Heart right ventricle (tissue), 16 donors: ENCODE measurements around the gene GFER. TPM values are rescaled to one million over a fixed set of nuclear protein-coding genes. Genes with fewer than 3 reads are reported as not detected.

Source experiments
- ATAC-seq, 8 donors: fragments of 200-7000 bp; cut with Tn5 transposase; one replicate each; pipeline ENCODE4 v1.9.1; 2020; ENCODE audit warnings: mild to moderate bottlenecking in 8 of 8, moderate library complexity in 8 of 8, moderate number of reproducible peaks in 1 of 8
- DNase-seq, 2 donors: peaks; one replicate each; pipeline ENCODE4 v3.0.0-alpha.2; 2020
- H3K27ac ChIP-seq, 10 donors: fragments of 200-600 bp; sonication (generic) in 2 of 10; one replicate each; pipeline versions ENCODE4 v1.5.0 to v1.8.0; 2020 to 2022; ENCODE audit warnings: mild to moderate bottlenecking in 3 of 10
- H3K27me3 ChIP-seq, 7 donors: fragments of 200-600 bp; one replicate each; pipeline ENCODE4 v1.8.0; 2021 to 2022; ENCODE audit warnings: mild to moderate bottlenecking in 2 of 7
- H3K36me3 ChIP-seq, 9 donors: fragments of 200-600 bp; sonication (generic) in 1 of 9; one replicate each; pipeline versions ENCODE4 v1.5.0 to v1.8.0; 2020 to 2022; ENCODE audit warnings: mild to moderate bottlenecking in 2 of 9
- H3K4me1 ChIP-seq, 9 donors: fragments of 200-600 bp; sonication (generic) in 1 of 9; one replicate each; pipeline versions ENCODE4 v1.5.0 to v1.8.0; 2020 to 2022; ENCODE audit warnings: mild to moderate bottlenecking in 4 of 9
- H3K4me3 ChIP-seq, 10 donors: fragments of 200-600 bp; sonication (generic) in 2 of 10; one replicate each; pipeline versions ENCODE4 v1.5.0 to v1.8.0; 2020 to 2022; ENCODE audit warnings: mild to moderate bottlenecking in 7 of 10, moderate library complexity in 2 of 10
- H3K9me3 ChIP-seq, 11 donors: fragments of 200-600 bp in 10 of 11; sonication (generic) in 2 of 11; one replicate each; pipeline versions ENCODE4 v1.5.0 to v1.8.0; 2013 to 2022; ENCODE audit warnings: mild to moderate bottlenecking in 2 of 11, control low read depth in 1 of 11, moderate library complexity in 1 of 11
- WGBS, 2 donors: extraction: QIAGEN DNeasy Blood & Tissue Kit; methylation state at CpG; one replicate each; pipeline ENCODE4 v1.1.7; 2013; ENCODE audit warnings: inconsistent platforms in 1 of 2; 5-methylcytosine and 5-hydroxymethylcytosine counted together
- intact Hi-C, 10 donors: fragments of 100-400 bp; cut with DNase I; formaldehyde crosslinking; loops; one replicate each; pipeline versions ENCODE4 v1.11.1 to v1.14.2; 2022
- polyA plus RNA-seq, 2 donors: library from polyadenylated mRNA; stranded (reverse); fragments of 200-250 nt; gene quantifications; one replicate each; pipeline ENCODE4 v1.2.3, GENCODE V29; 2013
- total RNA-seq, 10 donors: library from RNA; stranded (reverse); fragmentation: NEBNext Ultra II Directional in 3 of 10; extraction: Animal tissue kit (Norgen Biotek cat#: 25700) in 3 of 10; gene quantifications; one replicate each; pipeline versions ENCODE4 v1.2.1 to v1.2.4, GENCODE V29; 2021 to 2023
- TF ChIP-seq, protein P1 (sequence below), 9 donors: fragments of 200-600 bp; sonication (generic) in 2 of 9; IDR thresholded peaks; one replicate each; pipeline versions ENCODE4 v1.5.0 to v1.8.0; 2021 to 2022; ENCODE audit warnings: antibody characterized with exemption in 9 of 9, mild to moderate bottlenecking in 5 of 9, moderate library complexity in 1 of 9
- donor health status: Arrhythmogenic right ventricular cardiomyopathy.
- donor health status: ischemic (EF 13 %, LVEDD 7.1; RV severe dilation, severe dysfunction).
- donor health status: healthy with polysubstance abuse.
- donor health status: DM: no; HTN: yes; CAD: no.
- donor health status: DM: no; HTN: no; CAD: no.
- donor health status: ischemic (EF 25% LVEDD 6.9; RV normal size, moderate dysfunction).
- donor health status: ischemic (EF 25% LVEDD 5.7; RV mildly dilated, moderate dysfunction).
- donor health status: healthy.
- donor health status: DM: yes; HTN: yes; CAD: no.
- donor health status: Ischemic cardiomyopathy.
- donor health status: ischemic (EF 35%, LVEDD 5.7; RV mildly dilated, moderate dysfunction).
- donor health status: nonischemic (EF 11% LVEDD 7.7; RV severe dilation, severe dysfunction).
- donor health status: DM: yes; HTN: yes; CAD: no.
- donor health status: PGD.
- donor health status: ischemic (EF 29% LVEDD 5.4; RV normal size, mild dysfunction).
- donor health status: nonischemic (EF 23%, LVEDD 6.1; RV moderate dilation, normal function).

The GFER gene
- total and polyA plus RNA-seq, 12 donors: 14.7 to 65.6 (median 24.8) TPM

DNA sequence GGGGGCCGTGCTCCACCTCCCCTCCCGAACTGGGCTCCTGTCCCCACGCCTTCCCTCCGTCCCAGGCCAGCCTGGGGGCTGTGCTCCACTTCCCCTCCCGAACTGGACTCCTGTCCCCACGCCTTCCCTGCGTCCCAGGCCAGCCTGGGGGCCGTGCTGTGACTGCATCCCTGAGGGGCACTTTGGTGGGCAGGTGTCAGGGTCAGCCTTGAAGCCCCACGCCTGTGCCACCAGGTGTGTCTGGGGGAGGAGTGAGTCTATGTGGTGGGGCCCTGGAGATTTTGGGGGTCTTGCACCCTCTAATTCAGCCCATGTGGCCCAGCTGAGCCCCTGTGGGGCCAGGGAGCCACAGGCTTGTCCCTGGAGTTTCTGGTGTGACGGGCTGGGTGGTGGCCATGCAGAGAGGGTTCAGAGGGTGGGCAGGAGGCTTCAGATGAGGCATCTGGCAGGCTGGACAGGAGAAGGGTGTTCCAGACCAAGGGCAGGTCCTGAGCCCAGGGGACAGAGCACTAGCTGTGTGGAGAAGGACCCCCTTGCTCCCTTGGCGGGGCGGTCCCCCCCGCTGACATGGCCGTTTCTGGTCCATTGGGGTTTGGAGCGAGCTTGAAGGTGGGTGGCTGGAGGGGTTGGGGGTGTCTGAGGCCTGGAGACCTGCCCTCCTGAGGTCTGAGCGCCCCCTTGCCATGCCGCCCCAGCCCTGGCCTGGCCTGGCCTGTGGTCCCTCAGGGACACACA, 50.9 kb downstream of the GFER start:
- WGBS, 2 donors: 52 to 59% methylated on average over 15 to 16 of the region's 17 CpGs

DNA sequence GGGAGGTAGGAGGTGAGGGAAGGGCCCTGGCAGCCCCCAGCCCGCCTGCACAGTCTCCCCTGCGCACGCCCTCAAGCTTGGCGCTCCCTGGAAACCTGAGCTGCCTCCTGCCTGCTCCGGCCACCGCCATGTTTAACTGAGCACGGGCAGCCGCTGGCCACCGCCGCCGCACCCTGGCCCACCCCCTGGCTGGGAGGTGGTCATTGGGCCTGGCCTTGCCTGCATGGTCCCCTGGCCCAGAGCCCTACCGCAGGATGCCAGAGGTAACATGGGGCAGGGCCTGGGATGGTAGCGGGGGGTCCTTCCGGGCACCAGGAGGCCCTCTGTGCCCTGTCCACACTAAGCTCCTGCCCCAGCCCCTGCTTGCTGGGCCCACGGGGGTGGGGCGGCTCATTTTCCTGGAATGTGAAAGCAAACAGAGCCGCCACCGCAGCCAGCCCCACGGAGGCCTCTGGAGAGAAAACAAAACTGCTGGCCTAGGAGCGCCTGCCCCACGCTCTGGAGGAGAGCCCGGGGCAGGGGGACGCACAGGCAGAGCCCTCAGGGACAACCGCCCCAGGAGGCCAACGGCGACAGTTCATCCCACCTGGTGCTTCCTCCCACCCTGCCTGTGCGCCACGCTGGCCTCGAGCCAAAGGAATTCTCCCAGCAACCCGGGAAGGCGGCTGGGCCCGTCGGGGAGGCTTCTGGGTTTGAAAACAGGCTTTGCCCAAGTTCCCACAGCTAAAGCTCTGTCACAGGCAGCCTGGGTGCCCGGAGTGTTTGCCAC, 51.6 kb downstream of the GFER start:
- intact Hi-C loops: loop anchor here in 1 of 10 donors (10.0 kb wide), 1 partner anchor 491 kb away; no protein-coding TSS in a partner anchor
- DNase-seq: peak in 1 of 2 donors; percentile 74
- H3K27ac ChIP-seq: peak overlapping the region; percentile 83 to 96 (median 93)
- no peaks in the 10 kb centered on the region for H3K9me3 ChIP-seq
- peaks cover 0 to 59% (median 15%) of the 10 kb centered on the region in 9 donors for H3K36me3 ChIP-seq
- H3K4me3 ChIP-seq: peak overlapping the region; percentile 43 to 78 (median 61)
- no peaks in the 10 kb centered on the region for H3K27me3 ChIP-seq
- 45 to 53% methylated on average over 32 to 34 of the region's 34 CpGs for WGBS, 2 donors
- peaks cover 46 to 95% (median 86%) of the 10 kb centered on the region in 9 donors for H3K4me1 ChIP-seq
- ATAC-seq: peak in 2 of 8 donors; percentile 1
- TF ChIP-seq, protein P1, sequence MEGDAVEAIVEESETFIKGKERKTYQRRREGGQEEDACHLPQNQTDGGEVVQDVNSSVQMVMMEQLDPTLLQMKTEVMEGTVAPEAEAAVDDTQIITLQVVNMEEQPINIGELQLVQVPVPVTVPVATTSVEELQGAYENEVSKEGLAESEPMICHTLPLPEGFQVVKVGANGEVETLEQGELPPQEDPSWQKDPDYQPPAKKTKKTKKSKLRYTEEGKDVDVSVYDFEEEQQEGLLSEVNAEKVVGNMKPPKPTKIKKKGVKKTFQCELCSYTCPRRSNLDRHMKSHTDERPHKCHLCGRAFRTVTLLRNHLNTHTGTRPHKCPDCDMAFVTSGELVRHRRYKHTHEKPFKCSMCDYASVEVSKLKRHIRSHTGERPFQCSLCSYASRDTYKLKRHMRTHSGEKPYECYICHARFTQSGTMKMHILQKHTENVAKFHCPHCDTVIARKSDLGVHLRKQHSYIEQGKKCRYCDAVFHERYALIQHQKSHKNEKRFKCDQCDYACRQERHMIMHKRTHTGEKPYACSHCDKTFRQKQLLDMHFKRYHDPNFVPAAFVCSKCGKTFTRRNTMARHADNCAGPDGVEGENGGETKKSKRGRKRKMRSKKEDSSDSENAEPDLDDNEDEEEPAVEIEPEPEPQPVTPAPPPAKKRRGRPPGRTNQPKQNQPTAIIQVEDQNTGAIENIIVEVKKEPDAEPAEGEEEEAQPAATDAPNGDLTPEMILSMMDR (IDR thresholded peaks at IDR 0.05): no peak

More for the DNA sequence above, 50.9 kb downstream of the GFER start:
- Histone ChIP-seq H3K9me3 (no peaks in the 10 kb centered on the region), H3K4me1 (peaks cover 41 to 95% (median 81%) of the 10 kb centered on the region in 9 donors), H3K27me3 (no peaks in the 10 kb centered on the region), H3K4me3 (peak overlapping the region; percentile 43 to 78 (median 61)), H3K27ac (peak overlapping the region; percentile 83 to 96 (median 93)), H3K36me3 (peaks cover 0 to 66% (median 15%) of the 10 kb centered on the region in 9 donors)
- ATAC-seq (no peak), DNase-seq (peak in 1 of 2 donors; percentile 53)
- TF ChIP-seq, protein P1 (IDR thresholded peaks at IDR 0.05): no peak
- intact Hi-C loops: loop anchor here in 1 of 10 donors (10.0 kb wide), 1 partner anchor 490 kb away; no protein-coding TSS in a partner anchor

GRCh38 chr16:2036200-2036966, 52.4 kb downstream of the GFER start:
- no peak for DNase-seq

More at GRCh38 chr16:2036200-2036966, 52.4 kb downstream of the GFER start:
- Histone ChIP-seq H3K27ac (peak overlapping the region; percentile 83 to 96 (median 93)), H3K9me3 (no peaks in the 10 kb centered on the region), H3K36me3 (peaks cover 0 to 55% (median 15%) of the 10 kb centered on the region in 9 donors), H3K4me3 (peak overlapping the region; percentile 43 to 78 (median 61)), H3K27me3 (no peaks in the 10 kb centered on the region), H3K4me1 (peaks cover 54 to 96% (median 93%) of the 10 kb centered on the region in 9 donors)
- TF ChIP-seq, protein P1 (IDR thresholded peaks at IDR 0.05): no peak
- 72 to 79% methylated on average over 47 of the region's 47 CpGs for WGBS, 2 donors
- no peak for ATAC-seq
- intact Hi-C loops: loop anchor here in 1 of 10 donors (10.0 kb wide), 1 partner anchor 492 kb away; no protein-coding TSS in a partner anchor
